HG03060 (cell line): ENCODE measurements around the gene C1orf115.
"Not testable (repeated sequence)": the region's sequence is repeated elsewhere in the genome, so short reads cannot be mapped to it uniquely, and the experiment has no call there.

ENCODE experiments used
- ATAC-seq: cut with Tn5 transposase; IDR thresholded peaks from one replicate; pipeline ENCODE4 v1.9.1; 2021; ENCODE audit warnings: low read depth, moderate number of reproducible peaks; ENCODE audit not compliant: unreplicated experiment

C1orf115 gene

GRCh38 chr1:220690140-220691052 is at the start of gene C1orf115:
Gene C1orf115 (plus strand): TSS chr1:220690363. CDS start chr1:220690403, 40 bp downstream.
- peak; percentile 94 for ATAC-seq

GRCh38 chr1:220642285-220642684 is 47.9 kb upstream of the C1orf115 start:
- no peak for ATAC-seq

- ATAC-seq, result no peak
Measured at GRCh38 chr1:220652995-220653394, 37.2 kb upstream of the C1orf115 start.

- peak; percentile 94 for ATAC-seq
Measured at GRCh38 chr1:220655509-220655908, 34.7 kb upstream of the C1orf115 start.

GRCh38 chr1:220655961-220656740 is 34.0 kb upstream of the C1orf115 start:
- ATAC-seq, result no peak

DNA sequence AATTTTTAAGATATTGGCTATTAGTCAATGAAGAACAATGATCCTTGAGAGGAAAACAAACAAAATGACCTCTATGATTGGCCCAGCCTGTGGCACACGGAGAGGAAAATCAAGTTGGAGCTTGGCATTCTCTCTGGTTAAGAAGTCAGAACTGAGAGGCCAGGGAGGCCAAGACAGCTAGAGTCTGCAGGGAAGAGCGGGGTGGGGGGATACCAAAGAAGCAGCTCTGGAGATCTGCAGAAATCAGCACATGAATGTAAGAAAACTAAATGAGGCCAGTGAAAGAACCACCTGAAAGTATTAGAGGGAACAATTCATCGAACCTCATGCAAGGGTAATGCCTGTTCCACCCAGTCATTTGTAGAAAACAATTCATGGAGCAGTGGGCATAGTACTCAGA is 23.8 kb upstream of the C1orf115 start:
- ATAC-seq, result no peak

GRCh38 chr1:220669005-220669404 is 21.2 kb upstream of the C1orf115 start:
- ATAC-seq, result no peak

DNA sequence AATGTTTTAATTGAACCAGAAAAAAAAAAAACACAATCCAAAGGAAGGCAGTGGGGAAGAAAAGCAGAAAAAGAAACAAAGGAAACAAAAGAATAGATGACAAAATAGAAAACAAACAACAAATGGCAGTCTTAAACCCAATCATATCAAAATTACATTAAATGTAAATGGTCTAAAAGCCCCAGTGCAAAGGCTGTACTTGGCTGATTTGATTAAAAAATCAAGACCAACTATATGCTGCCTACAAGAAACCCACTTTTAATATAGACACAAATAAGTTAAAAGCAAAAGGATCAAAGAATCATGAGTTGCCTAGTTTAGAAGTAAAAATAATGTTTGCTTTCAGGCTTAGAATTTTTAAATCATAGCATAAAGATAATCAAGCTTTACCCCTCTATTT is 19.8 kb upstream of the C1orf115 start:
- no peak for ATAC-seq

GRCh38 chr1:220673921-220674320 is 16.2 kb upstream of the C1orf115 start:
- no peak for ATAC-seq

DNA sequence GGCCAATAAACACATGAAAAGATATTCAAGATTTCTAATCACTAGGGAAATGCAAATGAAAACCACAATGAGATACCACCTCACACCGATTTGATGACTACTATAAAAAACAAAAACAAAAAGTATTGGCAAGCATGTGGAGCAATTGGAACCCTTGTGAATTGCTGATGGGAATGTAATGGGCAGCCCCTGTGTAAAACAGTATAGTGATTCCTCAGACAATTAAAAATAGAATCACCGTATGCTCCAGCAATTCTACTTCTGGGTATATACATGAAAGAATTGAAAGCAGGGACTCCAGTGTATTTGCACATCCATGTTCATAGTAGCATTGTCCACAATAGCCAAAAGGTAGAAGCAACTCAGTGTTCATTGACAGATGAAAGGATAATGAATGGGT is 12.9 kb upstream of the C1orf115 start:
- ATAC-seq, result no peak

GRCh38 chr1:220680085-220680687 is 10.0 kb upstream of the C1orf115 start:
- ATAC-seq, result peak; percentile 82

DNA sequence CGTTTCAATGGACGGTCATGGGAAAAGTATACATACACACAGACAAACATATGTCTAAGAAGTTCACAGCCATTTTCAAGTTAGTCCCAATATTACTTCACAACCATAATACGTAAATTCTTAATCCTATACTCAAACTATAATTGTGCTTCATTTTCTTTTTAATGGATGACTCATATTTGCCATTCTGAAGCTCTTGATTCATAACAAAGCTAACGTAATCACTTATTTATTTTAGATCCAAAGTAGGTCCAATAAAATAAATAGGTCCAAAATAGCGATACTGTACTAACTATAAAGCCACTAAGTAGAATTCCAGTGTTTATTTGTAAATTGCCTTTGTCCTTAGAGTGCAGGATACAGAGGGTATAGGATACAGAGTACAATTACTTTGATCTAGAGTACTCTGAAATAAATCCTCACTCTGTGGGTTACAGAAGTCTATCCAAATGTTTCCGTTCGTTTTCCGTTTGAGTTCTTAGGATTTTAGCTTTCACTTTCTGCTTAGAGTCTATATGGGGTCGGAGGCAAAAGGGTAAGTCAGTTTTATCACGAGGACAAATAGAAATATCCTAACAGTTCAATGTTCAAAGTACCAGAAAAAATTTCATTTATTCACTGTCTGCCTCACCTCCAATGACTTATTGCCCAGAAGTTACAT is 8.8 kb upstream of the C1orf115 start:
- no peak for ATAC-seq

- ATAC-seq, result no peak
Measured at GRCh38 chr1:220682901-220683576, 7.1 kb upstream of the C1orf115 start.

GRCh38 chr1:220683716-220684115 is 6.4 kb upstream of the C1orf115 start:
- not testable (repeated sequence) for ATAC-seq

DNA sequence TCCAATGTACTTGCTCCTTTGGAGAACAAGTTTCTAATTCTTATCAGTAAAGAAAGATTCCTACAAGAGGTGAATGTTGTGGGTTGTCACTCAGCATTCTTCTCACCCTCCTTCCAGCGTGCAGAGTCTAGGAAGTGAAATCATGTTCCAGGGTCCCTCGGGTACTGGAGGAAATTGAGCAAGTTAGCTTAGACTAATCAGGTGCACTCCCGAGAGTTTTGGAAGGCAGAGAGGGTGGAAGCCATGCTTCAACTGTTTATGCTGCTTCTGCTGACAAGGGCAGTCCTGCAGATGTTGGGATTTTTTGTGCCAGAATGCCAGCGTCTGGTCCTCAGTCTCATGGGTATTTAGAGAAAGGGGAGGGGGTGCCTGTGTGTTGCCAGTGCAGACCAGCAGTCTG is 5.3 kb upstream of the C1orf115 start:
- no peak for ATAC-seq

GRCh38 chr1:220685879-220686278 is 4.3 kb upstream of the C1orf115 start:
- no peak for ATAC-seq

DNA sequence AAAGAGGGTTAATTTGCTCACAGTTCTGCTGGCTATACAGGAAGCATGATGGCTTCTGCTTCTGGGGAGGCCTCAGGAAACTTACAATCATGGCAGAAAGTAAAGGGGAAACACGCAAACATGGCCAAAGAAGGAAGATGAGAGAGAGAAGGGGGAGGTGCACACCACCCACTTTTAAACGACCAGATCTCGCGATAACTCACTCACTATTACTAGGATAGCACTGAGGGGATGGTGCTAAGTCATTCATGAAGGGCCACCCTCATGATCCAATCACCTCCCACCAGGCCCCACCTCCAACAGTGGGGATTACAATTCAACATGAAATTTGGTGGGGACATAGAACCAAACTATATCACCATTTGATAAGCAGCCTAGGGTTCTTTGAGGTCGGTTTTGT is 2.4 kb upstream of the C1orf115 start:
- ATAC-seq, result no peak

GRCh38 chr1:220689666-220690065 is 497 bp upstream of the C1orf115 start:
- no peak for ATAC-seq

DNA sequence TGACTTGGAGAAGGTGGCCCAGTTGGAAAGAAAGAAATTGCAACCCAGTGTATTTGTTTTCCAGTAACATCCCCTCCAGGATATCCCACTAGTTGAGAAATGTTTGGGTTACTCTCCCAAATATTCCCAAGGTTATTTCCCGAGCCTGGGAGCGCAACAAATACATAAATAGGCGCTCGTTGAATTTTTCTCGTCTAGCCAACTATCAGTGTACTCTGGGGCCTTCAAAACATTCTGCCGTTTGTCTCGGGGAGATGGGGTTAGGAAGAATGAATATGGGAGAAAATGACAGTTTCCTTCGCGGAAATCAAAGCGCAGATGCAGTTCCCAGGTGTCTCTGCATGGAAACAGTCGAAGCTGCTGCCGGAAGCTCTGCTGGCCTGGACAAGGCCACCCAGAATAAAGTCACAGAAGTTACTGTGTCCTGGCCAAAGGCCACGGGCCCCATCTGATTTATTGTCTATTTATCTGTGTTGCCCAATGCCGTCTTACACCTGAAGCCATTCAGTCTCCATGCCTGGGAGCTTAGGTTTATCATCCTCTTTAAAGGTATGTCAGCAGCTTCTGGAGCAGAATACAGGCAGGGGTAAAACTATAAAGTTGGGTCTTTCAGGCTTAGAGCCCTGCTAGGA is 1.0 kb downstream of the C1orf115 start:
- no peak for ATAC-seq
